Measurements from ENCODE around the gene WDTC1. TPM values are rescaled to one million over a fixed set of nuclear protein-coding genes. Genes with fewer than 3 reads are reported as not detected.

Gene WDTC1
- total and polyA plus RNA-seq, 7 donors, result 10.8 to 66.1 (median 55.6) TPM

DNA sequence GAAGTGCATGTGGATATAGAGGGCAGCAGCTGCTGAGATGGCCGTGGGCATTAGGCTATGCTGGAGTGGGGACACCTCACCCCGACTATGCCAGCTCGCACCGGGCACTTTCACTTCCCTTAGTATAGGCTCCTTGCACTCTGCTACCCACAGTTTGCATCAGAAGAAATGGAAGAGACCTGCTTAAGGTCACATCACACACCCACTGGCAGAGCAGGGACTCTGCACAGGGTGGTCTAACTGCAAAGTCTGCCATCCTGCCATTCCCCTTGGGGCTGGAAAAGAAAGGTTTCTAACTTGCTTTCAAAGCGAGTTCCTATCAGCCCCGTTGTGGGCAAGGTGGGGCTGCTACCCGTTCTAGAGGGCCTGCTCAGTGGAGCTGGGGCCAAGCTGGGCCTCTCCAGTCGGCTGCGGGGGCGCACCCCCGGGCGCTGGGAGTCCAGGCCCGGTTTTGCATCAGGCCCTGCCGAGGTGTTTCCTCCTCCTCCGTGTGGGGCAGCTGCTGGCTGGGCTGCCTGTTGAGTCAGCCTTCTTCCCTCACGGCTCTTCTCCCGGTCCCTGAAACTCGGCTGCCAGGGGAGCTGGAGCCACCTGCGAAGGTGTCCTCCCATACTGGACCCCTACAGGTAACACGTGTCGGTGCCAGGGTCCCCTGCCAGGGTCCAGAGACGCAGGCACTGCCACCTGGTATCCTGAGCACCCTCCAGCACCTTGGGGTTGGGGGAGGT, 107.3 kb downstream of the WDTC1 start, which contains the start of gene SYTL1:
TSS of gene SYTL1 (plus strand) at position 498 of the 728 bp plus-strand sequence. CDS start 3,313 bp downstream, outside the sequence.
- no peaks in the 10 kb centered on the region for H3K9me3 ChIP-seq
- no peak for TF ChIP-seq CTCF (IDR thresholded peaks at IDR 0.05)
- H3K36me3 ChIP-seq (ENCODE audit: insufficient read depth in 1 of 2, low read depth in 1 of 2), result peaks cover 0 to 6% of the 10 kb centered on the region in 2 donors
- H3K27me3 ChIP-seq (ENCODE audit: insufficient read depth in 3 of 3, low read length in 2 of 3), result peaks cover 0 to 3% (median 0%) of the 10 kb centered on the region in 3 donors
- no peaks in the 10 kb centered on the region for H3K4me1 ChIP-seq
- intact Hi-C loops (cut with DNase I), result loop anchor here in 1 of 2 donors (10.0 kb wide), 1 partner anchor 1667 kb away; no protein-coding TSS in a partner anchor
- DNase-seq, result no peak
- 40 to 45% (median 41%) methylated on average over 21 to 22 of the region's 22 CpGs for WGBS, 3 donors
- H3K27ac ChIP-seq, result no peak within 1 kb of the TSS
- ATAC-seq, result peak in 2 of 4 donors; percentile 23 to 32
- peak within 1 kb of the TSS; percentile 4 for H3K4me3 ChIP-seq

DNA sequence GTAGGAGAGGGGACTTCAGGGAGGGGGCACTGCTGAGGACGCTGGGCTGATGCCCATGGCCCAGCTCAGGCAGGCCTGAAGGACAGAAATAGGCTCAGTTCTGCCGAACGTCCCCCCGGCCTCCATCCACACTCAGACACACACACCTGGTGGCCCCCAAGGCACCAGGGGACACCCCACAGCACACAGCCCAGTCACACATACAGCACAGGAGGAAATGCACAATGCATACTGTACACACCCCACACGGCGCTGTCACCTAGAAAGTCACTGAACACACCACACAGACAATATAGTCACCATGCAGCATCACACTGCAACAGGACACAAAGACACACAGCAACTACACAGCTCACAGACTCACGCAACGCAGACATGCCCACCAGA, 108.0 kb downstream of the WDTC1 start:
- DNase-seq (no peak), ATAC-seq (no peak)
- intact Hi-C loops (cut with DNase I), result loop anchor here in 1 of 2 donors (10.0 kb wide), 1 partner anchor 1668 kb away; no protein-coding TSS in a partner anchor
- H3K27ac ChIP-seq, result no peak overlapping the region
- no peaks in the 10 kb centered on the region for H3K36me3 ChIP-seq (ENCODE audit: insufficient read depth in 1 of 2, low read depth in 1 of 2)
- WGBS, 3 donors, result 73 to 85% (median 84%) methylated on average over 8 of the region's 8 CpGs
- H3K27me3 ChIP-seq (ENCODE audit: insufficient read depth in 3 of 3, low read length in 2 of 3), result peaks cover 0 to 6% (median 0%) of the 10 kb centered on the region in 3 donors
- H3K4me3 ChIP-seq, result peak overlapping the region; percentile 4
- no peaks in the 10 kb centered on the region for H3K9me3 ChIP-seq
- TF ChIP-seq CTCF (IDR thresholded peaks at IDR 0.05), result no peak
- H3K4me1 ChIP-seq, result no peaks in the 10 kb centered on the region

DNA sequence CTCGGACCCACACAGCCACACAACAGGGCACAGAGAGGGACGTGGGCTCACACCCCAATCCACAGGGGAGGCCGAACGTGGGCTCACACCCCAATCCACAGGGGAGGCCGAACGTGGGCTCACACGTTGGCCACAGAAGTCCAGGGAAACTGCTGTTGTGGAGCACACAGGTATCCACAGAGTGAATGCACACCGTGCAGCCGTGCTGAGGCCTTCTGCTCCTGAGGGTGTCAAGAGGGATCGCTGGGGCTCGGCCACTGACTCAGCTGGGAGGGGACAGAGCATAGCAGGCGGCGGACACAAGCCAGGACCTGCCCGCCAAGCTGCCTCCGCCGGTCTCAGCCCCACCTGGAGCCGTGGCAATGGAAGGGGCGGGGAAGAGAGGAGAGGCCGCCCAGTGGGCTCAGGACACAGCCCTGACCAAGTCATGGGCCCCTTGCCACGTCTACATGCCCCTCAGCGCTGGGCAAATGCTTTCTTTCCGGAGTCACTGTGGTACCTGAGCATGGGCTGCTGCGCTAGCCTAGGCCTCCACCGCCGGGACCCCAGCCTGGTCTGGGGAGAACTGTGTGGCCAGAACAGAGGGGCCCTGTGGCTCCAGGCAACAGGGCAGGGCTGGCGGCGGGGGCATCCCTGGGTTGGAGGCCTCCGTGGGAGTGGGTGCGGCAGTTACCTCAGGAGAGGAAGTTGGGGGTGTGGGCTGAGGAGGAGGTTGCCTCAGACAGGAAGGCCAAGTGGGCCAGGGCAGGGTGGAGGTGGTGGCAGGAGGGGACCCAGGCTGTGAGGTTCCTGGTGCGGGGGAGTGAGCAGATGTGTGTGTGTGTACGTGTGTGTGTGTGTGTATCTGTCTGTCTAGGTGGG, 108.6 kb downstream of the WDTC1 start:
- DNase-seq (no peak), ATAC-seq (peak in 2 of 4 donors; percentile 13 to 19)
- Histone ChIP-seq H3K36me3 (ENCODE audit: insufficient read depth in 1 of 2, low read depth in 1 of 2) (no peaks in the 10 kb centered on the region), H3K9me3 (no peaks in the 10 kb centered on the region), H3K4me3 (no peak overlapping the region), H3K4me1 (no peaks in the 10 kb centered on the region), H3K27me3 (ENCODE audit: insufficient read depth in 3 of 3, low read length in 2 of 3) (peaks cover 0 to 8% (median 0%) of the 10 kb centered on the region in 3 donors), H3K27ac (no peak overlapping the region)
- no peak for TF ChIP-seq CTCF (IDR thresholded peaks at IDR 0.05)
- intact Hi-C loops (cut with DNase I), result loop anchor here in 1 of 2 donors (10.0 kb wide), 1 partner anchor 1668 kb away; no protein-coding TSS in a partner anchor
- WGBS, 3 donors, result 64 to 72% (median 66%) methylated on average over 31 of the region's 31 CpGs

GRCh38 chr1:27343639-27344025, 109.2 kb downstream of the WDTC1 start:
- Histone ChIP-seq H3K36me3 (ENCODE audit: insufficient read depth in 1 of 2, low read depth in 1 of 2) (no peaks in the 10 kb centered on the region), H3K27me3 (ENCODE audit: insufficient read depth in 3 of 3, low read length in 2 of 3) (peaks cover 0 to 10% (median under 1%) of the 10 kb centered on the region in 3 donors), H3K27ac (no peak overlapping the region), H3K9me3 (no peaks in the 10 kb centered on the region), H3K4me3 (no peak overlapping the region), H3K4me1 (no peaks in the 10 kb centered on the region)
- no peak for TF ChIP-seq CTCF (IDR thresholded peaks at IDR 0.05)
- WGBS, 3 donors, result 75 to 88% (median 80%) methylated on average over 5 of the region's 5 CpGs
- intact Hi-C loops (cut with DNase I), result loop anchor here in 1 of 2 donors (10.0 kb wide), 1 partner anchor 1669 kb away; no protein-coding TSS in a partner anchor
- DNase-seq, result no peak
- no peak for ATAC-seq

Data from psoas muscle (tissue), 8 donors.